HG03520 (cell line): Measurements from ENCODE around the gene ADGRG6.
"Not testable (repeated sequence)": the region's sequence is repeated elsewhere in the genome, so short reads cannot be mapped to it uniquely, and the experiment has no call there.

Source experiments
- ATAC-seq: cut with Tn5 transposase; IDR thresholded peaks from one replicate; pipeline ENCODE4 v1.9.1; 2021; ENCODE audit warnings: mild to moderate bottlenecking, moderate library complexity; ENCODE audit not compliant: unreplicated experiment

The ADGRG6 gene

DNA sequence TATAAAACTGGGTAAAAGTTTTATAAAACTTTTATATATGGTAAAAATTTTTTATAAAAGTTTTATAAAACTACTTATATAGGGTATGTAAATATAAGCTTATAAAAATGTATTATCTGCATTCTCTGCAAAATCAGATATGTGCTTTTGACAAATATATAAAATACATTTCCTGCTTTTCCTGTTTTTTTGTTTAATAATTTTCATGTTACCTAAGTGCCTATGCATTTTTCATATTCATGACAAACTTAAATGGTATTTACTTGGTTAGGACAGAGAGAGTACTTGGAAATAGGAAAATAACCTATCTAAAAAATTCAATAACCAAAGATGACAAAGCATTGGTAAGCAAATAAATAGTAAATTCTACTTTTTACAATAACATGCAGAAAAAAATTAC is 41.2 kb downstream of the ADGRG6 start:
- no peak for ATAC-seq

GRCh38 chr6:142343938-142344337 is 42.1 kb downstream of the ADGRG6 start:
- no peak for ATAC-seq

DNA sequence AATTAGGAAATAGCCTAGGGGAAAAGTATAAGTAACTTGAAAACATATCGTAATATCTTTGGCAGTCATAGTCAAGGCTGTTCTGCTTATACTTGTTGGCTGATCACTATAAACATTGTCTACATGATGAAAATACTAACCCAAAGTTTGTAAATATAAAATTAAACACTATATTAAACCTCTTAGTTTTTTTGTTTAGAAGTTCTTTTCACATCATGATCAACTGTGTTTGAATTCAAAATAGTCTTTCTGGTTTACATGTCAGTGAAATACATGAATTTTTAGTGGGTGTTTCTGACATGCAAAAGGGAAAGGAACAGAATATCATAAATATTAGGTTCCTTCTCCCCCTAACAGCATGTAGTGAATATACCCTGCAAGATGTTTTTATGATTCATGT is 43.5 kb downstream of the ADGRG6 start:
- no peak for ATAC-seq

DNA sequence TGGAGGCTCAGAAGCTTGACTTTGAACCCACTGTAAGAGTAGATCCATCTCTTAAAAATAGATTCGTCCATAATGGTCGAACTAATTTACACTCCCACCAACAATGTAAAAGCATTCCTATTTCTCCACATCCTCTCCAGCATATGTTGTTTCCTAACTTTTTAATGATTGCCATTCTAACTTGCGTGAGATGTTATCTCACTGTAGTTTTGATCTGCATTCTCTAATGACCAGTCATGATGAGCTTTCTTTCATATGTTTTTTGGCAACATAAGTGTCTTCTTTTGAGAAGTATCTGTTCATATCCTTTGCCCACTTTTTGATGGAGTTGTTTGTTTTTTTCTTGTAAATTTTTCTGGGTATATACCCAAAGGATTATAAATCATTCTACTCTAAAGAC is 44.4 kb downstream of the ADGRG6 start:
- ATAC-seq: not testable (repeated sequence)

- no peak for ATAC-seq
Observed at GRCh38 chr6:142349215-142349823, 47.5 kb downstream of the ADGRG6 start.

DNA sequence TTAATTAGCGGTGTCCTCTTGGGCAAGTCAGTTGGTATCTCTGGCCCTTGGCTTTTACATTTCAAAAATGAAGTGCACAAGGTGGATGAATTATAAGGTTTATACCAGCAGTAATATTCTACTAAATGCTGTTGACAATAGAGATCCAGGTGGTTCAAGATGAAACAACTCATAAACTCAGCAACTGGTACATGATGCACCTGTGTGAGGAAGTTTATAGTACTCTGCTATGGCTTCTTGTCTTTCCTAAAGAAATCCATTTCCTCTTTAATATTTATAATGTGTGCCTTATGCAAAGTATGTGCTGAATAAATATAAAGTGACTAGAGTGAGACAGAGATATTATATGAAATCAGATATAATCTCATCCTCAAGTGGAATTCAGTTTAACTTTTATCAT is 48.5 kb downstream of the ADGRG6 start:
- ATAC-seq: no peak

GRCh38 chr6:142353690-142354089 is 51.9 kb downstream of the ADGRG6 start:
- no peak for ATAC-seq

- ATAC-seq: no peak
Observed at GRCh38 chr6:142354650-142355049, 52.8 kb downstream of the ADGRG6 start.

DNA sequence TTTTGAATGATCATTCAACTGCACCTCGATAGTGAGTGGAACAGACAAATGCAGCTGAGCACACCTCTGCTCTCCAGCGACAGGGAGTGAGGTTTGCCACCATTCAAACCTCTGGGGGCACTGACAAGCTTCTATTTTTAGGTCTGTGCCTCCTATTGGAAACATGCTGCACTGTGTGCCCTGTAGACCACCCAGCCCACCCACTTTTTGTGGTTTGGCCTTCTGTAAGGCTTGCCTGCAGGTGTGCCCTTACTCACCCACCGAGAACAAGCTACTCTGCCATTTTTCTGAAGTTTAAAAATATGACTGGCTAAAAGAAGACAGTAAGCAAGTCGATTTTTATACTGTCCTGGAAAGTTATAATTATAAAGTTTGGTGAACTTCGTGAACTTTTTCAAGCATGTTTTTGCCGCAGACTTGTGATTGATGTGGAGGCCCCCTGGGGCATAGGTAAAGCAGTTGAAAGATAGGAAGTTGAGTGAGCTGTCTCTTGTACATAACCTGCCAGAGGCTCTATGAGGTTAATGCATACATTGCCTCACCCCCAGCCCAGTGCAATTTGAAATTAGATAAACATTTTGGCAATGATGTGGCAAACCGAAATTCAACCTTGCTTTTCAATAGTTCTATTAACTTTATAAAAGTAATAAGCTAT is 53.8 kb downstream of the ADGRG6 start:
- no peak for ATAC-seq

- ATAC-seq: no peak
Observed at GRCh38 chr6:142356201-142356883, 54.5 kb downstream of the ADGRG6 start.

DNA sequence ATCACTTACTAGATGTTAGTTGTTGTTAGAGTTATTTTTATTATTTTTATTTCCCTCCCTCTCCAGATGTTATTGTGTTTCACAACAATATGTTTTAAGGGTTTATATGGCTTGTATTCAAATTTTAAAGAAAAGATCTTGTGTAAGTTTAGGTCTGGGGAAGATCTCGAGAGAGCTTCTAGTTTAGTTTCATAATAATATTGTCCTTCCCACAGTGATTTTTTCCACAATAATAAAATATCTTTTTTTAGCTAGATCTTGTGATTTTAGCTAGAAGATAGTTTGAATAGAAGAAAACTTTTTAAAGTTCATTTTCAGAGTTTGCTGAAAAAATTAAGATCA is 55.0 kb downstream of the ADGRG6 start:
- ATAC-seq: no peak

DNA sequence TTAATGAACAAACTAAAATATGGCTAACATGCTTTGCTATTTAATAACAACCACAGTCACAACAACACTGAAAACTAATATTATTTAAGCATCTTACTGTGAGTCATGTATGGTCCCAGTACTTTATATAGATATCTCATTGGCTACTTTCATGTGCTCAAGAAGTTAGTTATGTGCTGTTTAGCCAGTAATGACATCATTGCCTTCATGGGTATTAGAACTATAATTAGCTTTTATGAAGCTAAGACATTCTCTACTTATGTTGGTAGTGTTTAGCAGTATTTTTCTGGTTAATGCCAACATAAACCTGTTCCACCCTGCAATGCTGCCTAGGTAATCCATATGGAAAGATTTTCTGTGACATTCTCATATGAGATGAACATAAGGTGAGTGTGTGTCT is 56.1 kb downstream of the ADGRG6 start:
- ATAC-seq: no peak

GRCh38 chr6:142359271-142359960 is 57.6 kb downstream of the ADGRG6 start:
- ATAC-seq: no peak

GRCh38 chr6:142361345-142361744 is 59.5 kb downstream of the ADGRG6 start:
- no peak for ATAC-seq

DNA sequence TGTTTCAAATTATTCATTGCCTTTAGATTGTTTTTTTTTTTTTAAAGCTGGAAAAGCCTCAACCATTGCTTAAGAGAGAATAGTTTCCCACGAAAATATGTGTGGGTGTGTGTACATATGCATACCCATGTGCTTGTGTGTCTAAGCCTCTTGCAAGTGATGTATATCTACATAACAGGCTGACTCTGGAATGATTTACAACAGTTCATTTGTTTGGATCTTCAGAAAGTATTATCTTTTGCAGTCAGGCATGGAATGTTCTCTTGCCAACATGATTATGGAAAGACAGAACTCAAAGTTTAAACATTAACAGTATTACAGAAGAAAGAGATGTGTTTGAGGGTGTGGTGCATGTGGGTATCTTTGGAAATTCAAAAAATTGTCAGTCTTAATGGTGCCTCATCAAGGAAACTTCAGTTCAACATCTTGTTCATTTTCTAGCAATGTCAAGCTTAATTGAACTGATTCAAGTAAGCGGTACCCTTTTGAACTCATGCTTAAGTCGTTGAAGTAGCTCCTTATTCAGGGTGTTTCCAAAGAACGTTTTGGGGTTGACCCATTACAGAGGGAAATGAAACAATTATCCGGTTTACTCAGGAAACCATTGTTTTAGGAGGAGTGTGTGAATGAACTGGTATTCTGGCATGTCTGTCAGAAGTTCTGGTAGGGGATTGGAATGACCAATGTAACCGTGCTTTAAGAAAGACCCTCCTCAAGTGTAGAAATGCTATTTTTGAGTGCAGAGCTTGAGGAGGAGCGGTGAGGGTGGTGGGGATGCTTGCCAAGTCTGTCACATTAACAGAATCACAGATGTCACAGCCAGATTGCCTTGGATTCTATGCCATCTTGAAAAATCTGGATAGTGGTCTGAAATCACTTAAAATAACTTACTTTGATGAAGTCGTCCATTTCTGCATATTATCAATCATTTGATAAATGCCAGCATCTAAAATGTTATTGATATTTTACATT is 60.3 kb downstream of the ADGRG6 start:
- ATAC-seq: no peak

DNA sequence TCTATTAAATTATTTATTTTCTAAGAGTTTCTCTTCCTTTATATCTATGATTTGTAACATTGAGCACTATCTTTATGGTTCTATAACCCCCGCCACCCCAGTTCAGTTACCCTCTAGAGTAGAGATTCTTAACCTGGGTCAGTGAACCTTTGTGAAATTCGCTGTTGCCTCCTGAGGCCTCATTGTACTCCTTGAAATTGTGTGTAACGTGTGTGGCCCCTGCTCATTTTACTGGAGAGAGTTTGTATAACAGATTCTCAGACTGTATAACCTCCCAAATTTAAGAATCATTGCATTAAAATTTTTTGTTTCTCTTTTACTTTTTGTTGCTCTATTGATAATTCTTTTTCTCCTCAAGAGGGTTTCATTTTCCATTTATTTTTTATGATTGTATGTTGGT is 65.3 kb downstream of the ADGRG6 start:
- no peak for ATAC-seq

GRCh38 chr6:142367501-142368018 is 65.8 kb downstream of the ADGRG6 start:
- no peak for ATAC-seq

GRCh38 chr6:142369266-142369665 is 67.5 kb downstream of the ADGRG6 start:
- ATAC-seq: no peak

DNA sequence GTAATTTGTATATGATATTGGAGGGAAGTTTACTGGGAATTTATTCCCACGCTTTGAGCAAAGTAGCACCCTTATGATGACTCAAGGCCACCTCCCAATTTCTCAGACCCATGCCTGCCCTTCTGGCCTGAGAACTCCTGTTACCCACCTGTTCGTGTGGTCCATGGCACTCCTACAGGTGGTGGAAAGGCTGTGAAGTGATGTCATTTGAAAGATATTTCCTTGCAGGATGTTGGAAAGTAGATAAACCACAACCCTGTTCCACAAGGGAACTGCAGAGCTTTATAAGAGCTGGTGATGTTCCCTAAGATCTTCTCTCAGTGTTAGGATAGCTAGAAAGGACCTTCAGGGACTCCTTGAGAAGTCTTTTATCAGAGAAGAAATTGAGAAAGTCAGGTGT is 70.5 kb downstream of the ADGRG6 start:
- ATAC-seq: no peak

DNA sequence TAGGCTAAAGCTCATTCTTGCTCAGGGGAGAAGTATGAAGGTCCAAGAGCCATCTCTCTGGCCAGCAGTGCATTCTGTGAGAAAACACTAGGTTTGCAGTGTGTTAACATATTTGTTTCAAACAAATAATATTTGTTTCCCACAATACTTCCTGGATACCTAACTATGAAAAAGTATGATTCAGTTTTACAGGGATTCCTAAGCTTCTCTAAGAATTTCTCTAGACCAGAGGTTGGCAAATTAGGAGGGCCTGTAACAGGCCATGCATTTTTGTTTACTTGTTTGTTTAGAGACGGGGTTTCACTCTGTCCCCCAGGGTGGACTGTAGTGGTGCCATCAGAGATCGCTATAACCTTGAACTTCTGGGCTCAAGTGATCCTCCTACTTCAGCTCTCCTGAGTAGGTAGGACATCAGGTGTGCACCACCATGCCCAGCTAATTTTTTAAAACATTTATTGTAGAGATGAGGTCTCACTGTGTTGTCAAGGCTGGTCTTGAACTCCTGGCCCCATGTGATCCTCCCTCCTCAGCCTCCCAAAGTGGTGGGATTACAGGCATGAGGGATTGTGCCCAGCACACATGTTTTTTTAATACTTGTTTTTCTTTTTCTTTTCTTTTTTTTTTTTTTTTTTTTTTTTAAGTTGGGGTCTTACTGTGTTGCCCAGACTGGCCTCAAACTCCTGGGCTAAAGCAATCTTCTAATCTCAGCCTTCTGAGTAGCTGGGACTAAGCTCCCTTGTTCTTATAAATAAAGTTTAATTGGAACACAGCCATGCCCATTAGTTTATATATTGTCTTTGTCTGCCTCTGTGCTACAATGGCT is 71.7 kb downstream of the ADGRG6 start:
- no peak for ATAC-seq
